ENCODE measurements around the gene MOB3B. TPM values are rescaled to one million over a fixed set of nuclear protein-coding genes. Genes with fewer than 3 reads are reported as not detected.

MOB3B gene
- total RNA-seq, 2 experiments from 2014 or later, result 0.25 to 0.30 TPM

- peaks cover 11% of the 10 kb centered on the region for H3K4me1 Mint-ChIP-seq (ENCODE audit: low read depth)
- H3K4me3 ChIP-seq (ENCODE audit: low read length), result no peak overlapping the region
- H3K4me1 ChIP-seq (ENCODE audit: insufficient read depth, low read length), result no peaks in the 10 kb centered on the region
- no peaks in the 10 kb centered on the region for H3K36me3 ChIP-seq (ENCODE audit: insufficient read depth, low read length)
- H3K27ac Mint-ChIP-seq, result no peak overlapping the region
- ChIA-PET POLR2A (no interaction called here), CTCF (no interaction called here)
- TF ChIP-seq, protein P1, sequence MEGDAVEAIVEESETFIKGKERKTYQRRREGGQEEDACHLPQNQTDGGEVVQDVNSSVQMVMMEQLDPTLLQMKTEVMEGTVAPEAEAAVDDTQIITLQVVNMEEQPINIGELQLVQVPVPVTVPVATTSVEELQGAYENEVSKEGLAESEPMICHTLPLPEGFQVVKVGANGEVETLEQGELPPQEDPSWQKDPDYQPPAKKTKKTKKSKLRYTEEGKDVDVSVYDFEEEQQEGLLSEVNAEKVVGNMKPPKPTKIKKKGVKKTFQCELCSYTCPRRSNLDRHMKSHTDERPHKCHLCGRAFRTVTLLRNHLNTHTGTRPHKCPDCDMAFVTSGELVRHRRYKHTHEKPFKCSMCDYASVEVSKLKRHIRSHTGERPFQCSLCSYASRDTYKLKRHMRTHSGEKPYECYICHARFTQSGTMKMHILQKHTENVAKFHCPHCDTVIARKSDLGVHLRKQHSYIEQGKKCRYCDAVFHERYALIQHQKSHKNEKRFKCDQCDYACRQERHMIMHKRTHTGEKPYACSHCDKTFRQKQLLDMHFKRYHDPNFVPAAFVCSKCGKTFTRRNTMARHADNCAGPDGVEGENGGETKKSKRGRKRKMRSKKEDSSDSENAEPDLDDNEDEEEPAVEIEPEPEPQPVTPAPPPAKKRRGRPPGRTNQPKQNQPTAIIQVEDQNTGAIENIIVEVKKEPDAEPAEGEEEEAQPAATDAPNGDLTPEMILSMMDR (IDR thresholded peaks at IDR 0.05), result no peak
- no peaks in the 10 kb centered on the region for H3K9me3 Mint-ChIP-seq
- H3K27me3 Mint-ChIP-seq, result no peaks in the 10 kb centered on the region
- no peak overlapping the region for H3K27ac ChIP-seq (ENCODE audit: low read depth in 1 of 2, low read length in 2 of 2)
- H3K9me3 ChIP-seq (ENCODE audit: control insufficient read depth in 1 of 2, insufficient read depth in 1 of 2, low read length in 2 of 2), result no peaks in the 10 kb centered on the region
- DNase-seq, result no peak
- no peaks in the 10 kb centered on the region for H3K36me3 Mint-ChIP-seq (ENCODE audit: low read depth)
- no peak for ATAC-seq (ENCODE audit: poor library complexity)
- intact Hi-C loops (cut with DNase I, micrococcal nuclease), result loop anchor here in 1 of 2 experiments (5.0 to 10.0 kb wide), 2 partner anchors 49 to 53 kb away; no protein-coding TSS in a partner anchor
- H3K27me3 ChIP-seq (ENCODE audit: control insufficient read depth in 1 of 2, insufficient read depth in 2 of 2, low read length in 2 of 2), result no peaks in the 10 kb centered on the region
- no peak overlapping the region for H3K4me3 Mint-ChIP-seq
These were observed 98.0 kb downstream of the MOB3B start for GRCh38 chr9:27431543-27432147.

GRCh38 chr9:27430750-27431535, 98.7 kb downstream of the MOB3B start:
- TF ChIP-seq, protein P1 (IDR thresholded peaks at IDR 0.05), result no peak
- intact Hi-C loops (cut with DNase I, micrococcal nuclease), result loop anchor here in 1 of 2 experiments (5.0 to 10.0 kb wide), 2 partner anchors 49 to 54 kb away; no protein-coding TSS in a partner anchor
- no peak overlapping the region for H3K27ac Mint-ChIP-seq
- H3K9me3 Mint-ChIP-seq, result no peaks in the 10 kb centered on the region
- Histone ChIP-seq H3K4me3 (ENCODE audit: low read length) (no peak overlapping the region), H3K9me3 (ENCODE audit: control insufficient read depth in 1 of 2, insufficient read depth in 1 of 2, low read length in 2 of 2) (no peaks in the 10 kb centered on the region), H3K36me3 (ENCODE audit: insufficient read depth, low read length) (no peaks in the 10 kb centered on the region), H3K27ac (ENCODE audit: low read depth in 1 of 2, low read length in 2 of 2) (no peak overlapping the region), H3K27me3 (ENCODE audit: control insufficient read depth in 1 of 2, insufficient read depth in 2 of 2, low read length in 2 of 2) (no peaks in the 10 kb centered on the region), H3K4me1 (ENCODE audit: insufficient read depth, low read length) (no peaks in the 10 kb centered on the region)
- peaks cover 11% of the 10 kb centered on the region for H3K4me1 Mint-ChIP-seq (ENCODE audit: low read depth)
- no peaks in the 10 kb centered on the region for H3K36me3 Mint-ChIP-seq (ENCODE audit: low read depth)
- H3K27me3 Mint-ChIP-seq, result no peaks in the 10 kb centered on the region
- DNase-seq (no peak), ATAC-seq (ENCODE audit: poor library complexity) (no peak)
- no peak overlapping the region for H3K4me3 Mint-ChIP-seq
- POLR2A ChIA-PET, result no interaction called here
- CTCF ChIA-PET, result no interaction called here

DNA sequence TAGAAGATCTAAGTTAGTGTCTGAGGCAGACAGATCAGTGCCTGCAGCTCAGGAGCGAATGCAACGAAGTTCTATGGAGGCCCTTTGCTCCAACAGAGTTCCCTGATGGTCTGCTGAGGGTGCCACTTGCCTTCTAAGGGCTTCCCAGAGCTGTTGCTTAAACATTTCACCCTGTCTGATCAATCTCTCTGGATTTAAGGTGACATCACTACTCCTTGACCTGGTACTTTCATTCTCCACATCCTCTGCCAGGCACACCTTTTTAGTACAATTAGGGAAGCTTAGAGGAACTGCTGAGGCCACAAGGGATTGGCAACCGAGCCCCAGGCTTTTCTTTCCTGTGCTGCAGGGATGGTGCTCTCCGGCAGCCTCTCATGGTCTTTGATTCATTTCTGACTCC, 99.7 kb downstream of the MOB3B start:
- no peaks in the 10 kb centered on the region for H3K36me3 Mint-ChIP-seq (ENCODE audit: low read depth)
- intact Hi-C loops (cut with DNase I, micrococcal nuclease), result loop anchor here (5.0 to 10.0 kb wide), 3 partner anchors 48 to 65 kb away; no protein-coding TSS in a partner anchor
- Histone ChIP-seq H3K27ac (ENCODE audit: low read depth in 1 of 2, low read length in 2 of 2) (no peak overlapping the region), H3K27me3 (ENCODE audit: control insufficient read depth in 1 of 2, insufficient read depth in 2 of 2, low read length in 2 of 2) (no peaks in the 10 kb centered on the region), H3K36me3 (ENCODE audit: insufficient read depth, low read length) (no peaks in the 10 kb centered on the region), H3K4me3 (ENCODE audit: low read length) (no peak overlapping the region), H3K9me3 (ENCODE audit: control insufficient read depth in 1 of 2, insufficient read depth in 1 of 2, low read length in 2 of 2) (no peaks in the 10 kb centered on the region), H3K4me1 (ENCODE audit: insufficient read depth, low read length) (no peaks in the 10 kb centered on the region)
- POLR2A ChIA-PET, result no interaction called here
- H3K27me3 Mint-ChIP-seq, result no peaks in the 10 kb centered on the region
- TF ChIP-seq, protein P1 (IDR thresholded peaks at IDR 0.05), result no peak
- no peak for ATAC-seq (ENCODE audit: poor library complexity)
- DNase-seq, result no peak
- no peaks in the 10 kb centered on the region for H3K9me3 Mint-ChIP-seq
- H3K27ac Mint-ChIP-seq, result no peak overlapping the region
- no peak overlapping the region for H3K4me3 Mint-ChIP-seq
- CTCF ChIA-PET, result no interaction called here
- H3K4me1 Mint-ChIP-seq (ENCODE audit: low read depth), result peaks cover 11% of the 10 kb centered on the region
